PC-9 (cell line): ENCODE results near the gene TTC1.

Source experiments
- CTCF ChIP-seq: fragments of 200-600 bp; sonication (generic); conservative IDR thresholded peaks from 2 replicates; pipeline ENCODE4 v1.6.1; 2017; ENCODE audit warnings: mixed run types, antibody characterized with exemption, mild to moderate bottlenecking, moderate library complexity
- EZH2 ChIP-seq: fragments of 200-600 bp; sonication (generic); IDR thresholded peaks from 2 replicates; pipeline ENCODE4 v1.8.0; 2017; ENCODE audit warnings: antibody characterized with exemption, low read depth

- TF ChIP-seq CTCF = no peak
- TF ChIP-seq EZH2 = no peak
Observed at GRCh38 chr5:160071516-160071915, 62.6 kb downstream of the TTC1 start.
